Loucy (cell line): ENCODE data around the gene ECT2L.

Source experiments
- H2AFZ ChIP-seq: fragments of 200-600 bp; sonication (generic); 2 replicates; pipeline ENCODE4 v1.6.0; 2016; ENCODE audit warnings: antibody characterized with exemption, mild to moderate bottlenecking, low read length, moderate library complexity
- H3F3A ChIP-seq: fragments of 200-600 bp; 2 replicates; pipeline ENCODE4 v1.6.0; 2016; ENCODE audit warnings: antibody characterized with exemption, low read depth, mild to moderate bottlenecking
- H3K27me3 ChIP-seq: fragments of 200-600 bp; sonication (generic); 2 replicates; pipeline ENCODE4 v1.6.1; 2014; ENCODE audit warnings: low read length, mild to moderate bottlenecking; ENCODE audit not compliant: insufficient read depth, poor library complexity, severe bottlenecking
- H3K36me3 ChIP-seq: fragments of 200-600 bp; sonication (generic); 2 replicates; pipeline ENCODE4 v1.6.1; 2016; ENCODE audit warnings: low read length; ENCODE audit not compliant: insufficient read depth
- H3K4me1 ChIP-seq: fragments of 200-600 bp; sonication (generic); 2 replicates; pipeline ENCODE4 v1.5.1; 2014; ENCODE audit warnings: low read length, mild to moderate bottlenecking; ENCODE audit not compliant: insufficient read depth, poor library complexity, severe bottlenecking
- H3K4me2 ChIP-seq: fragments of 200-600 bp; sonication (generic); 2 replicates; pipeline ENCODE4 v1.6.0; 2014; ENCODE audit warnings: antibody characterized with exemption, low read length, low read depth, mild to moderate bottlenecking; ENCODE audit not compliant: poor library complexity, severe bottlenecking
- H3K4me3 ChIP-seq: fragments of 200-600 bp; sonication (generic); 2 replicates; pipeline ENCODE4 v1.5.1; 2014; ENCODE audit warnings: low read length, mild to moderate bottlenecking, mixed read lengths; ENCODE audit not compliant: poor library complexity, severe bottlenecking
- H3K79me2 ChIP-seq: fragments of 200-600 bp; sonication (generic); 2 replicates; pipeline ENCODE4 v1.6.1; 2014; ENCODE audit warnings: low read length; ENCODE audit not compliant: insufficient read depth
- H3K9ac ChIP-seq: fragments of 200-600 bp; sonication (generic); 2 replicates; pipeline ENCODE4 v1.6.0; 2014; ENCODE audit warnings: mild to moderate bottlenecking, low read depth, low read length, moderate library complexity; ENCODE audit not compliant: poor library complexity, severe bottlenecking
- H3K9me2 ChIP-seq: fragments of 200-600 bp; sonication (generic); replicated peaks from 2 replicates; pipeline ENCODE4 v1.6.1; 2016; ENCODE audit warnings: low read depth, low read length, mixed read lengths
- H3K9me3 ChIP-seq: fragments of 200-600 bp; sonication (generic); 2 replicates; pipeline ENCODE4 v1.6.1; 2014; ENCODE audit warnings: mild to moderate bottlenecking, antibody characterized with exemption, low read length, low read depth; ENCODE audit not compliant: insufficient read depth
- H4K20me1 ChIP-seq: fragments of 200-600 bp; sonication (generic); 2 replicates; pipeline ENCODE4 v1.6.0; 2014; ENCODE audit warnings: antibody characterized with exemption, low read length, mild to moderate bottlenecking; ENCODE audit not compliant: insufficient read depth, poor library complexity, severe bottlenecking
- EZH2phosphoT487 ChIP-seq: fragments of 200-600 bp; IDR thresholded peaks from 2 replicates; pipeline ENCODE4 v1.6.1; 2018; ENCODE audit warnings: antibody characterized with exemption, mild to moderate bottlenecking, moderate library complexity, borderline replicate concordance
- TF ChIP-seq, protein P1 (sequence below): fragments of 200-600 bp; sonication (generic); conservative IDR thresholded peaks from 2 replicates; pipeline ENCODE4 v1.5.1; 2014; ENCODE audit warnings: mild to moderate bottlenecking, antibody characterized with exemption, low read length

Gene ECT2L

GRCh38 chr6:138815221-138815620 lies 19.3 kb downstream of the ECT2L start:
- Histone ChIP-seq H3K4me3 (no peak overlapping the region), H3K9ac (no peak overlapping the region), H2AFZ (no peak overlapping the region), H3K4me2 (no peak overlapping the region), H3K9me2 (no peaks in the 10 kb centered on the region), H3K27me3 (no peaks in the 10 kb centered on the region), H3K9me3 (no peaks in the 10 kb centered on the region), H3K4me1 (no peaks in the 10 kb centered on the region), H4K20me1 (no peaks in the 10 kb centered on the region), H3K36me3 (no peaks in the 10 kb centered on the region), H3K79me2 (no peaks in the 10 kb centered on the region), H3F3A (no peaks in the 10 kb centered on the region)
- no peak for TF ChIP-seq EZH2phosphoT487
- TF ChIP-seq, protein P1, sequence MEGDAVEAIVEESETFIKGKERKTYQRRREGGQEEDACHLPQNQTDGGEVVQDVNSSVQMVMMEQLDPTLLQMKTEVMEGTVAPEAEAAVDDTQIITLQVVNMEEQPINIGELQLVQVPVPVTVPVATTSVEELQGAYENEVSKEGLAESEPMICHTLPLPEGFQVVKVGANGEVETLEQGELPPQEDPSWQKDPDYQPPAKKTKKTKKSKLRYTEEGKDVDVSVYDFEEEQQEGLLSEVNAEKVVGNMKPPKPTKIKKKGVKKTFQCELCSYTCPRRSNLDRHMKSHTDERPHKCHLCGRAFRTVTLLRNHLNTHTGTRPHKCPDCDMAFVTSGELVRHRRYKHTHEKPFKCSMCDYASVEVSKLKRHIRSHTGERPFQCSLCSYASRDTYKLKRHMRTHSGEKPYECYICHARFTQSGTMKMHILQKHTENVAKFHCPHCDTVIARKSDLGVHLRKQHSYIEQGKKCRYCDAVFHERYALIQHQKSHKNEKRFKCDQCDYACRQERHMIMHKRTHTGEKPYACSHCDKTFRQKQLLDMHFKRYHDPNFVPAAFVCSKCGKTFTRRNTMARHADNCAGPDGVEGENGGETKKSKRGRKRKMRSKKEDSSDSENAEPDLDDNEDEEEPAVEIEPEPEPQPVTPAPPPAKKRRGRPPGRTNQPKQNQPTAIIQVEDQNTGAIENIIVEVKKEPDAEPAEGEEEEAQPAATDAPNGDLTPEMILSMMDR, result no peak

DNA sequence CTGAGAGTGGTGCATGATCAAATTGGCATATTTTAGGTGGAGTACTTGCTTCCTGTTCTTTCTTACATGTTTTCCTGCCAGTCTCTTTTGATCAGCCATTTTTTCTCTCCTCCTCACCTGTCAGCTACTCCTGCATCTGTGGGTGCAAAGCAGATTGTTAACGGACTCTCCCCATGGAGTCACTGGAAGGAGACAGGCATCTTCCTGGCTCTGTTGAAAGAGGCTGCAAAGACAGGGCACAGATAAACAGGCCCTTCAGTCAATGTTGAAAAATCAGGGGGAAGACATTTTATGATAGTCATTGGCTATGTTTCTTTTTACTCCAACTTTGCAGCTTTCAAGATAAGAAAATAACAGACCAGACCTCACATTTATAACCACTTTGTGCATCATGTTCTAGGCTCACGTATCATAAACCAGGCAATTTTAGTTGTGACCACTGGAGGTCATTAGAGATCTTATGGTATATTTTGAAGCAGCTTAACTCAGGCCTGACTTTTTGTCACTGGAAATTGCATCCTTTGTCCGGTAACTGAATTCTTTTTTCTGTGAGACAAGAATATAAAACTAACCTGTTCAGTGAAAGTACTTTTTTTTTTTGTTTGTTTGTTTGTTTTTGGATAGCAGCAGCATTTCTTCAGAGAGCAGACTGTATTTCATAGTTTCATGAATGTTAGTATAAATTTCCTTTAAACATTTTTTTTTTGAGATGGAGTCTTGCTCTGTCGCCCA lies 20.1 kb downstream of the ECT2L start:
- Histone ChIP-seq H4K20me1 (no peaks in the 10 kb centered on the region), H3K4me1 (no peaks in the 10 kb centered on the region), H3K9me3 (no peaks in the 10 kb centered on the region), H3K4me2 (no peak overlapping the region), H3K27me3 (no peaks in the 10 kb centered on the region), H3K79me2 (no peaks in the 10 kb centered on the region), H2AFZ (peak overlapping the region; percentile 23; the same call in 1 of the 2 replicates), H3K9me2 (no peaks in the 10 kb centered on the region), H3F3A (no peaks in the 10 kb centered on the region), H3K9ac (no peak overlapping the region), H3K4me3 (no peak overlapping the region), H3K36me3 (no peaks in the 10 kb centered on the region)
- TF ChIP-seq, protein P1, result peak; percentile 83
- no peak for TF ChIP-seq EZH2phosphoT487

- no peak for TF ChIP-seq EZH2phosphoT487
- TF ChIP-seq, protein P1, result no peak
- no peaks in the 10 kb centered on the region for H3F3A ChIP-seq
- no peak overlapping the region for H3K9ac ChIP-seq
- H3K79me2 ChIP-seq, result no peaks in the 10 kb centered on the region
- no peak overlapping the region for H2AFZ ChIP-seq
- no peaks in the 10 kb centered on the region for H3K4me1 ChIP-seq
- no peak overlapping the region for H3K4me2 ChIP-seq
- no peaks in the 10 kb centered on the region for H3K9me3 ChIP-seq
- no peaks in the 10 kb centered on the region for H3K27me3 ChIP-seq
- no peaks in the 10 kb centered on the region for H4K20me1 ChIP-seq
- no peaks in the 10 kb centered on the region for H3K9me2 ChIP-seq
- H3K4me3 ChIP-seq, result no peak overlapping the region
- no peaks in the 10 kb centered on the region for H3K36me3 ChIP-seq
Measured at GRCh38 chr6:138817799-138818198, 21.9 kb downstream of the ECT2L start.
